H7 (cell line): ENCODE data around the gene SERPINB12. TPM values are rescaled to one million over a fixed set of nuclear protein-coding genes. Genes with fewer than 3 reads are reported as not detected.

ENCODE experiments used
- DNase-seq: peaks from one replicate; pipeline ENCODE4 v3.0.0; 2012
- H3K27me3 ChIP-seq: 2 replicates; pipeline ENCODE4 v1.6.0; 2011; ENCODE audit warnings: mild to moderate bottlenecking, low read length; ENCODE audit not compliant: control insufficient read depth, insufficient read depth
- H3K36me3 ChIP-seq: replicated peaks from 2 replicates; pipeline ENCODE4 v1.5.1; 2011; ENCODE audit warnings: low read length; ENCODE audit not compliant: control insufficient read depth, insufficient read depth
- H3K4me3 ChIP-seq: 2 replicates; pipeline ENCODE4 v1.5.1; 2011; ENCODE audit warnings: low read depth, mild to moderate bottlenecking, control low read depth, low read length, moderate library complexity; ENCODE audit not compliant: insufficient read depth
- total RNA-seq: library from RNA; depleted of rRNA; stranded (reverse); fragments of >200 nt; shearing (Covaris generic); gene quantifications from 2 replicates; pipeline ENCODE4 v1.2.3, GENCODE V29; 2014

Gene SERPINB12
- total RNA-seq, 1 experiment from 2014 or later: not detected

DNA sequence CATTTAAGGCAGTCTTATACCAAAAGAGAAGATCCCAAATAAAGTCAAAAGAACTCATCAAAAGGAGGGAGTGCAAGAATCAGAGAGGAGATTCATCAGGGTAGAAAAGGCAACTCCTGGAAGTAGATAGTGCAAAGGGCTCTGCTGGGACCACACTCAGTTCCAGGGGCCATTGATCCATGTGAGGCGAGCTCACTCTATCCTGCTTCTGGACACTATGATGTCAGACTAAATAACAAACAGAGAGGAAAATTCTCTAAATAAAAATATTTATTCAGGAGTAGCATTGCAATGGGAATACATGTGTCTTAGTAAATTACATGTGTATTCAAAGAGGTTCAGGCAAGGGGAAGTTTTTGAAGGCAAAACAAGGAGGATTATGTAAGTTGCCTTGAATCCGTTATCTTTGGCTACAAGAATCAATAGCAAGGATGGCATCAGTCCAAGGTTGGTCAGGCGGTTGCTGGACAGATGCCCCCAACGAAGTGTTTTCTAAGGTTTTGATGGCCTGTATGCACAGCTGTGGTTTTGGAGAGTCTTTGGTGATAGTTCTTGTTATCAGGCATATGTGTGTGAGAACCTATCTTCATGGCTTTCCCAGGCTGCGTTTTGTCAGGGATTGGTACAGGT, 13.2 kb upstream of the SERPINB12 start:
- no peak for DNase-seq
- H3K36me3 ChIP-seq: no peaks in the 10 kb centered on the region
- H3K27me3 ChIP-seq: no peaks in the 10 kb centered on the region
- H3K4me3 ChIP-seq: no peak overlapping the region

DNA sequence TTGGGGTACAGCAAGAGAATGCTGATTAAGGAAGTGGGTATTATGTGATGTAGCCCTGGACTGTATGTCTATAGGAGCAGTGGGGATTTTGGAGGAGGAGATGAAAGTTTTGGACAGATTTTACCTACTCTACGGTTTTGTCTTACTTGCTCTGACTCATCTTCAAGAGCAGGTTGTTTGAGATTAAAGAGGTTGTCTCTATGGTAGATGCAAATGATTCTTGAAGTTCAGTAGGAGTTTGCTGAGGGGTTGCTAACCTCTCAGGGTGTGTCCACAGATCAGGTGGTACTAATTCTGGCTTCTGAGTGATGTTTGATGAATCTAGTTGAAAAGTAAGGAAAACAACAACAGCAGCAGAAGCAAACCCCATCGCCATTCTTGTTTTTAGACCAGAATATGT, 9.7 kb upstream of the SERPINB12 start:
- Histone ChIP-seq H3K27me3 (no peaks in the 10 kb centered on the region), H3K4me3 (no peak overlapping the region), H3K36me3 (no peaks in the 10 kb centered on the region)
- DNase-seq: no peak

DNA sequence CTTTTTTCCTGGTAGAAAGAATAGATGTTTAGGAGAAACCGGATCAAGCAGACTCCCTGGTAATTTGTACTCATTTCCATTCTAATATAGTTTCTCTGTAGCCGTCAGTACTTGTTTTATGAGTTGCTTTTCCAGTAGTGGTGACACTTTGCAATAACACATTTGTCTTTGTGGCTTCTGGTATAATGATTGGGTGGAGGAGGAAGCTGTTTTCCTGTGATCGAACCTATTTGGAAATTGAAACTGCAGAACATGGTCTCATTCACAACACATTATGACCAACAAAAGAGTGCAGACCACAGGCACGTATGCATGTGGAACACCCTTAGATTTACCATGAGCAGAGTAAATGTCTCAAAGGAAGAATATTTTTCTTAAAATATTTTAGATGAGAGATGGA, 7.6 kb upstream of the SERPINB12 start:
- Histone ChIP-seq H3K27me3 (no peaks in the 10 kb centered on the region), H3K36me3 (no peaks in the 10 kb centered on the region), H3K4me3 (no peak overlapping the region)
- DNase-seq: no peak

DNA sequence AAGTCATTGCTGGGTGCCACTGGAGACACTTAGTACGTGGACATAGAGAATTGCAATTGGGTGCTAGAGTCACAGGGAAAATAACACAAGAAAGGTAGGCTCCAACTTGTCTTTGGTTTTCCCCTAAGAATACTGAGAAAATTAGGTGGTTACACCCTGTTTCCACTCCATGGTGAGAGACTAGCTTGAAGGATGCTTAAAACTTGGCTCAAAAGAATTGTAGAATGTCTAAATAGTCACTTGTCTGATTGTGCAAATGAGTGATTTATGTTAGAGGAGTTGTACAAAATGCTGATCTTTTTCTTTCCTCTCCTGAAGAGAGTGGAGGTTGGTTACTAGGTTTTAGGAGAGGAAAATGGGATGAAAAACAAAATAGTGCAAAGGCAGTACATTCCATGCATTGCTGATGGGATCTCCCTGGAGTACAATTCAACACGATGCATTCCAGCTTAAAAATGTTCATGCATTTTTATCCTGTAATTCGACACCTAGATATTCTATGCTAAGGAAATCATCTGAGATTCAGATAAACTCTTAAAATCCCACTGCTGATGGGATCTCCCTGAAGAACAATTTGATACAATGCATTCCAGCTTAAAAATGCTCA, 2.2 kb upstream of the SERPINB12 start:
- Histone ChIP-seq H3K36me3 (no peaks in the 10 kb centered on the region), H3K4me3 (no peak overlapping the region), H3K27me3 (no peaks in the 10 kb centered on the region)
- DNase-seq: no peak

DNA sequence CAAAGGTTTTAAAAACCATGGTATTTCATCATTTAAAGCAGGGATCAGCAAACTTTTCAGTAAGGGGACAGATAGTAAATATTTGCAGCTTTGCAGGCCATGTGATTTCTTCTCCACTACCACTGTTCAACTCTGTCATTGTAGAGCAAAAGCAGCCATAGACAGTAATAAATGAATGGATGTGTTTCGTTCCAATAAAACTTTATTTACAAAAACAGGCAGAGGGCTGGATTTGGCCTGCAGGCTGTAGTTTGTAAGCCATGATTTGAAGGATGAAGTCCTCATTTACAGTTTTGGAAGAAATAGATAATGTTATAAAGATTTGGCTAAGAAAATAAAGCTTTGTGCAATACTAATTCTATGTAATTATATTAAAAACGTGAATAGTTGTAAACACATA, 1.8 kb downstream of the SERPINB12 start:
- H3K36me3 ChIP-seq: no peaks in the 10 kb centered on the region
- no peak for DNase-seq
- no peaks in the 10 kb centered on the region for H3K27me3 ChIP-seq
- no peak overlapping the region for H3K4me3 ChIP-seq

DNA sequence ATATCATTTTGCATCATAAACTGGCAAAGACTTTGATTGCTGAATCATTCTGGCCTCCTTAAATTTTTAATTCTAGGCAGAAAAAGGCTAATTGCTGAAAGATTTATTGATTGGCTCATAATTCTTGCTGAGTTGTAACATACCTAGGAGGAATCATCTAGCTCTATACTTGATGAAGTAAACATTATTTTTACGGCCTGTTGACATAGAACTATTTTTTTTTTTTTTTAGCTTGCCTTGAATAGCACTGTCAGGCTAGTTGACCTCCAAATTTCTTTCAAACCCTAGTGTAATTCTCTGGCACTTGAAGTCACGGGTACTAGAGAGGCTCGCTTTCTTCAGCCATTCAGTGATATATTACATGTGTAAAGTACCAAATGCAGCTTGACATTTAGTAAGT, 2.8 kb downstream of the SERPINB12 start:
- no peaks in the 10 kb centered on the region for H3K27me3 ChIP-seq
- H3K36me3 ChIP-seq: no peaks in the 10 kb centered on the region
- DNase-seq: no peak
- no peak overlapping the region for H3K4me3 ChIP-seq

DNA sequence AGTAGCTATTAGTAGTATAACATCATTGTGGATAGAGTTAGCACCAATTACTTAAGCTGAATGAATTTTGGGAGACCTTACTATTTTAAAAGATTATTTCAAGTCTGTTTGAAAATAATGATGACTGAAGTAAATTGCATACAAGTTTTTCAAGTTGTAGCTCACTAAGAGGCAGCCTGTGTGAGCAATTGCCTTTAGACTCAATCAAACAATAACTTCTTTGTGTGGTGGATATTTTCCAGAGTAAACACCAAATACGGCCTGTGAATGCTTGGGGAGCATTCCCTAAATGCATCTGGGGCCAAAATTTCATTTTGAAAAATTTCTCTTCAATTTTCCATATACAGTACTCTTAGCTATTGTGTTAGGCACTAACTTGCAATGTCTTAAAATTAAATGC, 7.9 kb downstream of the SERPINB12 start:
- no peaks in the 10 kb centered on the region for H3K27me3 ChIP-seq
- no peak overlapping the region for H3K4me3 ChIP-seq
- DNase-seq: no peak
- no peaks in the 10 kb centered on the region for H3K36me3 ChIP-seq

DNA sequence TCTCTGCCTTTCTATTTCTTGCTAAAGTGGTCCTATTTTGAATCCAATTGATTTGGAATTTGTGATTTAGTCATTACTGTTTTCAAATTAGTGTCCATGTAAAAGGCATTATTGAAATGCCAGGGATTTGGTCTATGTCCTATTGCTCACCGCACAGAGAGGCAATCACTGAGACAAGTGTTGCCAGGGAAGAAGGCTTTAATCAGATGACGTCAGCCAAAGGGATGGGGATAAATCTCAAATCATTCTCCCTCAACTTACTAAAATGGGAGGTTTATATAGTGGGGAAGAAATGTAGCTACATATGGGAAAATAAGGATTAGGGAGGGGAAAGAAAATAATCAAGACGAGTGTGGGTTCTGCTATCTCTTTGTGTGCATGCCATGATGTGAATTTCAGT, 9.6 kb downstream of the SERPINB12 start:
- DNase-seq: no peak
- Histone ChIP-seq H3K4me3 (no peak overlapping the region), H3K36me3 (no peaks in the 10 kb centered on the region)

DNA sequence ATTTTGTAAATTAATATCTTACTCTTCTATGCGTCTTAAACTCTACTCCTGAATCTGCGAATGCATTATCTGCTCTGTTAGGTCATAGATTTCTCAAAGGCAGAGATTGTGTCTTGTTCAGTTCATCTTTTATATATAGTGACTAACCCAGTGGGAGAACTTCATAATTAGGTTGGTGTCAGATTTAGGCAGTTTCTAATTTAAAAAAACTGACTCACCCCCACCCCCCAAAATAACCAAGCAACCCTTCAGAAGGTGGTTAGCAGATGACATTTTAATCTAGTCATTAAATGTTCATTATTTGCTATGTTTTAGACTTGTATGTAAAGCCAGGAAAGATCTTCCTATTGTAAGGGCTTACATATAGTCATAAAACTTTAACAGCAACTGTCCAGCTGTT, 10.4 kb downstream of the SERPINB12 start:
- DNase-seq: no peak
- Histone ChIP-seq H3K4me3 (no peak overlapping the region), H3K27me3 (no peaks in the 10 kb centered on the region), H3K36me3 (no peaks in the 10 kb centered on the region)

More for the DNA sequence above, 9.6 kb downstream of the SERPINB12 start:
- no peaks in the 10 kb centered on the region for H3K27me3 ChIP-seq

DNA sequence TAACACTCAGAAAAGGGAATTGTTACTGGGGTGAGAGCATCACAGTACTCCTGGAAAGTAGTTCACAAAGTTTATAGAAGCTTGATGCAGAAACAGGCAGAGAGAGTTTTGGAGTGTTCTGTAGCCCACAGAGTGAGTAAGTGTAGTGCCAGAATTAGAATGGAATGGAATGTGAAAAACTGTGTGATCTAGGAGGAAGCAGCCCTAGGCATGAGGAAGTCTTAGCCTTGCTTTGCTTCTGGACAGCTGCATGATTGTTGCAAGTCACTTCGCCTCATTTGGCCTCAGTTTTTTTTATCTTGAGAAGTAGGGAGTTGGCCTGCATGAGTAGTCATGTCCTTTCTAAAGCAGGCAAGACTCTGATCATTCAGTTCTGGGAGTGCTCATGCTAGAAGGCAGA, 10.9 kb downstream of the SERPINB12 start:
- H3K36me3 ChIP-seq: no peaks in the 10 kb centered on the region
- DNase-seq: no peak
- no peaks in the 10 kb centered on the region for H3K27me3 ChIP-seq
- H3K4me3 ChIP-seq: no peak overlapping the region

DNA sequence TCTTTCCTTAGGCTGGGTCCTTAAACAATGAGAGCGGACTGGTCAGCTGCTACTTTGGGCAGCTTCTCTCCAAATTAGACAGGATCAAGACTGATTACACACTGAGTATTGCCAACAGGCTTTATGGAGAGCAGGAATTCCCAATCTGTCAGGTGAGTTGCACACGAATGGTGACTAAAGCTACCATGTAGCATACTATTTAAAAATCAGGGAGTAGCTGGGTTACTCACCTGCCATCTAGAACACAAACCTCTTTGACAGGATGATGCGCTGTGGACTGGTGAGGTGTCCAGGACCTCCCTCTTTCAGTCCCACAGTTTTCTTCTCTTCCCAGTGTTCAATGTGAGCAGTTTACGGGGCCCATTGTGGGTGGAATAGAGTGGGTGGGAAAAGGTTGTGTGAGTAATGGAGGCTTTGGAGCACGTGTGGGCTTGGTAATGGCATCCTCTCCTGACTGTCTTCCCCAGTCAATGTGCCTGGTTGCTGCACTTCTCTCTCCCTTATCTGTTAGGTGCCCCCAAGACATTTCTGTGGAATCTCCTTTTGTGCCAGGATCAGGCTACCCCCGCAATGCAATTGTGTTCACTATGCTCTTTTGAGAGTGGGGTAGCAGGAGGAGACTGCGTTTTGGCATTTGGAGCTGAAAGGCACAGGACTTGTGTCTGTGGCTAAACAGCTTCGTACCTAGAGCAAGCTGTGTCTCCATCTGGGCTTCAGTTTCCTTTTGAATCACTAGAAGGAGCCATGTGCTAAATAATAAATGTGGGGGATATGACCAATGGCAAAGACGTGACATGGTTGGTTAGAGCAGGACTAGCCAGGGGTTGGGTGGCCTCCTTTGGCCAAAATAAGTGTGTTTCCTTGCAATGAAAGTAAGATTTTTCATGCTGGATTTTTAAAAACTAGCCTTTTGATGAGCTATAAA, 17.7 kb downstream of the SERPINB12 start:
- H3K27me3 ChIP-seq: no peaks in the 10 kb centered on the region
- no peak for DNase-seq
- no peaks in the 10 kb centered on the region for H3K36me3 ChIP-seq
- H3K4me3 ChIP-seq: no peak overlapping the region

DNA sequence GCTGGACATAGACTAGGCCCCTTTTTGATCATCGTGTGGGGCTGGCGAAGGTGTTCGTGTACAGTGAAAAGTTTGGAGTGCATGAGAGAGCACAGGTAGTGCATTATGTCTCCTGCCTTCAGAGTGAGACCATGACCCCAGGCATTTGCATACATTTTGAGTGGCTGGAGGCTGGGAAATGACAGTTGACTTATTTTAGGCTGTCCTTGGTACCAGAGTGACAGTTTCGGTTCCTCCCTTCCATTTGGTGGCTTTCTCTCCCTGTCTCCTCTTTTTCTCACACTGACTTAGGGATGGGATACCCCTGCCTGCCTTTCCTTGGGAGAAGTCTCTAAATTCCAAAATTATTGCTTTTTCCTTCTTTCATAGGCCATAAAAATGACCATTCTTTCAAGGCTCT, 20.1 kb downstream of the SERPINB12 start:
- no peak overlapping the region for H3K4me3 ChIP-seq
- no peaks in the 10 kb centered on the region for H3K36me3 ChIP-seq
- DNase-seq: no peak
- H3K27me3 ChIP-seq: no peaks in the 10 kb centered on the region

DNA sequence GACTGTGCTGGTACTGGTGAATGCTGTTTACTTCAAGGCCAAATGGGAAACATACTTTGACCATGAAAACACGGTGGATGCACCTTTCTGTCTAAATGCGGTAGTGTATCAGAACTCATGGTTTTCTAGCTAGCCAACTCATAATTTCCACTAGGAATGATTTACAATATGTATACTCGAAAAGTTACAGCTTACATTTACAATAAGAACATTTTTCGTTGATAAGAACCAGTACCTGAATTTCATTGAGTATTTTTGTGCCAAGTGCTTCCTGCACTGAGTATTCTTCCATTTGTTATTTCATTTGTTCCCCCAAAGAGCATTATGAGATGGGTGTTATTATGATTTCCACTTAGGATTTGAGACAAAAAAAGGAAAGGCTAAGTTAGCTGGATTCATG, 21.9 kb downstream of the SERPINB12 start:
- no peak for DNase-seq
- Histone ChIP-seq H3K4me3 (no peak overlapping the region), H3K27me3 (no peaks in the 10 kb centered on the region), H3K36me3 (no peaks in the 10 kb centered on the region)

DNA sequence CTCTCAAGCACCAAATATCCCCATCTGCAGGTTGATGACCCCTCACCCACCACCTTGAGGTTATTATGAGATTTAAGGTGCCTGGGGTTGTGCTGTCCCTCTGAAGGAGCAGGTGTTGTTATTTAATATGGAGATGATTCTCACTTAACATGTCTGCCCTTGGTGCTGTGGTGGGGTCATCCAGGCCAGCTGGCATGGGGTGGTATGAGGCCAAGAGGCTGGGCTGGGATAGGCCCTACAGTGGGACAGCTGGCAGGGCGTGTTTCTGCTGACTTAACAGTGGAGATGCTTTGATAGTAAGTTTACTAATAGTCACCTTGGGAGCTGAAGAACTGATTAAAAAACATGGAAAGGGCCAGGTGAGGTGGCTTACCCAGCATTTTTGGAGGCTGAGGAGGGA, 22.4 kb downstream of the SERPINB12 start:
- no peaks in the 10 kb centered on the region for H3K27me3 ChIP-seq
- no peak for DNase-seq
- no peaks in the 10 kb centered on the region for H3K36me3 ChIP-seq
- no peak overlapping the region for H3K4me3 ChIP-seq

DNA sequence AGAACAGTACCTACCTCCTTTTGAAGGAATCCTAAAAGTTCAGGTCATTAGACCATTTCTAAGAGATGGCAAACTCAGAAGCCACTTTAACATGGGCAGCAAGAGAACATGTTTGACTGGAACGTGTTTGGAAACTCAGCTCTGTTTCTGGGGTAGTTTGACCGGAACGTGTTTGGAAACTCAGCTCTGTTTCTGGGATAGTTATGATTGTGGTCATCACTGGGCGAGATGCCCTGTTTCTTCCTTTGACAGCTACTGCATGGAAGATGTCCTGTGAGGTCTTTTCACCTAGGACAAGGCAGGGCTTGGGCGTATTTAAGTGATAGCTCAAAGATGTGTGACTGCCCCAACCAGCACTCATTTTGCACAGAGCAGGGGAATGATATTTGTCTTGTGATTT, 25.1 kb downstream of the SERPINB12 start:
- DNase-seq: no peak

More for the DNA sequence above, 25.1 kb downstream of the SERPINB12 start:
- Histone ChIP-seq H3K27me3 (no peaks in the 10 kb centered on the region), H3K4me3 (no peak overlapping the region), H3K36me3 (no peaks in the 10 kb centered on the region)
